ENCODE results near the gene ZC3H18. TPM values are rescaled to one million over a fixed set of nuclear protein-coding genes. Genes with fewer than 3 reads are reported as not detected.

ZC3H18 gene
- total RNA-seq, 1 donor from 2014 or later, result 49.3 TPM

GRCh38 chr16:88548985-88549384 lies 21.2 kb upstream of the ZC3H18 start:
- DNase-seq (ENCODE audit: low spot score), result no peak
- no peaks in the 10 kb centered on the region for H3K36me3 Mint-ChIP-seq (ENCODE audit: low read depth, unreplicated experiment)
- H3K27me3 Mint-ChIP-seq (ENCODE audit: unreplicated experiment), result peaks cover 9% of the 10 kb centered on the region
- no peak overlapping the region for H3K27ac Mint-ChIP-seq (ENCODE audit: unreplicated experiment)
- H3K4me3 Mint-ChIP-seq (ENCODE audit: unreplicated experiment), result no peak overlapping the region
- TF ChIP-seq CTCF (IDR thresholded peaks at IDR 0.05; ENCODE audit: unreplicated experiment), result no peak
- no peaks in the 10 kb centered on the region for H3K9me3 Mint-ChIP-seq (ENCODE audit: unreplicated experiment)
- peaks cover 5% of the 10 kb centered on the region for H3K4me1 Mint-ChIP-seq (ENCODE audit: unreplicated experiment)

GRCh38 chr16:88549671-88550245 lies 20.4 kb upstream of the ZC3H18 start:
- H3K4me1 Mint-ChIP-seq (ENCODE audit: unreplicated experiment), result peaks cover 5% of the 10 kb centered on the region
- no peak for DNase-seq (ENCODE audit: low spot score)
- no peak overlapping the region for H3K4me3 Mint-ChIP-seq (ENCODE audit: unreplicated experiment)
- no peak overlapping the region for H3K27ac Mint-ChIP-seq (ENCODE audit: unreplicated experiment)
- no peaks in the 10 kb centered on the region for H3K9me3 Mint-ChIP-seq (ENCODE audit: unreplicated experiment)
- peaks cover 10% of the 10 kb centered on the region for H3K27me3 Mint-ChIP-seq (ENCODE audit: unreplicated experiment)
- no peak for TF ChIP-seq CTCF (IDR thresholded peaks at IDR 0.05; ENCODE audit: unreplicated experiment)
- no peaks in the 10 kb centered on the region for H3K36me3 Mint-ChIP-seq (ENCODE audit: low read depth, unreplicated experiment)

GRCh38 chr16:88550246-88550661 lies 19.9 kb upstream of the ZC3H18 start:
- no peaks in the 10 kb centered on the region for H3K36me3 Mint-ChIP-seq (ENCODE audit: low read depth, unreplicated experiment)
- no peak overlapping the region for H3K27ac Mint-ChIP-seq (ENCODE audit: unreplicated experiment)
- no peaks in the 10 kb centered on the region for H3K9me3 Mint-ChIP-seq (ENCODE audit: unreplicated experiment)
- DNase-seq (ENCODE audit: low spot score), result no peak
- TF ChIP-seq CTCF (IDR thresholded peaks at IDR 0.05; ENCODE audit: unreplicated experiment), result no peak
- H3K27me3 Mint-ChIP-seq (ENCODE audit: unreplicated experiment), result peaks cover 11% of the 10 kb centered on the region
- peaks cover 5% of the 10 kb centered on the region for H3K4me1 Mint-ChIP-seq (ENCODE audit: unreplicated experiment)
- H3K4me3 Mint-ChIP-seq (ENCODE audit: unreplicated experiment), result no peak overlapping the region

GRCh38 chr16:88552166-88552565 lies 18.0 kb upstream of the ZC3H18 start:
- TF ChIP-seq CTCF (IDR thresholded peaks at IDR 0.05; ENCODE audit: unreplicated experiment), result no peak
- Mint-ChIP-seq H3K36me3 (ENCODE audit: low read depth, unreplicated experiment) (no peaks in the 10 kb centered on the region), H3K27ac (ENCODE audit: unreplicated experiment) (no peak overlapping the region), H3K4me1 (ENCODE audit: unreplicated experiment) (peaks cover 5% of the 10 kb centered on the region), H3K27me3 (ENCODE audit: unreplicated experiment) (peaks cover 12% of the 10 kb centered on the region), H3K4me3 (ENCODE audit: unreplicated experiment) (no peak overlapping the region), H3K9me3 (ENCODE audit: unreplicated experiment) (no peaks in the 10 kb centered on the region)
- DNase-seq (ENCODE audit: low spot score), result no peak

GRCh38 chr16:88552815-88553214 lies 17.4 kb upstream of the ZC3H18 start:
- H3K9me3 Mint-ChIP-seq (ENCODE audit: unreplicated experiment), result no peaks in the 10 kb centered on the region
- H3K36me3 Mint-ChIP-seq (ENCODE audit: low read depth, unreplicated experiment), result no peaks in the 10 kb centered on the region
- no peak for TF ChIP-seq CTCF (IDR thresholded peaks at IDR 0.05; ENCODE audit: unreplicated experiment)
- peaks cover 13% of the 10 kb centered on the region for H3K27me3 Mint-ChIP-seq (ENCODE audit: unreplicated experiment)
- H3K4me1 Mint-ChIP-seq (ENCODE audit: unreplicated experiment), result peaks cover 5% of the 10 kb centered on the region
- no peak for DNase-seq (ENCODE audit: low spot score)
- no peak overlapping the region for H3K4me3 Mint-ChIP-seq (ENCODE audit: unreplicated experiment)
- H3K27ac Mint-ChIP-seq (ENCODE audit: unreplicated experiment), result no peak overlapping the region

All from endothelial cell (in vitro differentiated cells).